ENCODE results near the gene KIAA0586.
A peak's percentile ranks its signal among the peaks of the same experiment; 100 is the strongest.
"Not testable (repeated sequence)": the region's sequence is repeated elsewhere in the genome, so short reads cannot be mapped to it uniquely, and the experiment has no call there.

The KIAA0586 gene

DNA sequence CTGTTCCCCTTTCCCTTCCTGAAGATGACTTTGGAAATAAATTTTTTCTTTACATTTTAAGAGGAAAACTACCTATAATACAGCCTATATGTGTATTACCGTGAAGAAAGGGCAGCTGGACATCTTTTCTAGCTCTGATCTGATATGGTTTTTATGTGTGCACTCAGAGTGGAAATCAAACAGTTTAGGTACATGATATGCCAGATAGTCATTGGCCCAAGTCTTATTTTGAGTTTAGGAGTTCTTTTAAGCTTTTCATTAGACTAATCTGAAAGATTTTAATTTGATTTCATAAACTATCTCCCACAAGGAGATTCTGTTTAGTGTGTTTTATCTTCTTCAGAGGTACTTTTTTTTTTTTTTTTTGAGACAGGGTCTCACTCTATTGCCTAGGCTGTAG is 48.8 kb downstream of the KIAA0586 start:
- Histone ChIP-seq H3K36me3 (ENCODE audit: insufficient read depth, low read length) (peaks cover 20% of the 10 kb centered on the region), H3K9ac (ENCODE audit: insufficient read length) (no peak overlapping the region), H3K4me3 (no peak overlapping the region), H3K9me3 (ENCODE audit: low read depth, low read length) (no peaks in the 10 kb centered on the region), H3K27ac (no peak overlapping the region)
- DNase-seq (ENCODE audit: low read depth, low spot score): no peak
- no peak for TF ChIP-seq EZH2 (IDR thresholded peaks at IDR 0.05)
- TF ChIP-seq FOXP2 (optimal IDR thresholded peaks at IDR 0.05; ENCODE audit: control extremely low read depth, extremely low read length, insufficient read depth): no peak
- TF ChIP-seq POLR2AphosphoS5 (IDR thresholded peaks at IDR 0.05; ENCODE audit: borderline replicate concordance, low read depth, low read length): no peak

- Histone ChIP-seq H3K9ac (ENCODE audit: insufficient read length) (no peak overlapping the region), H3K36me3 (ENCODE audit: insufficient read depth, low read length) (peaks cover 15% of the 10 kb centered on the region), H3K4me3 (no peak overlapping the region), H3K27ac (no peak overlapping the region), H3K9me3 (ENCODE audit: low read depth, low read length) (no peaks in the 10 kb centered on the region)
- TF ChIP-seq FOXP2 (optimal IDR thresholded peaks at IDR 0.05; ENCODE audit: control extremely low read depth, extremely low read length, insufficient read depth) (no peak), EZH2 (IDR thresholded peaks at IDR 0.05) (no peak), POLR2AphosphoS5 (IDR thresholded peaks at IDR 0.05; ENCODE audit: borderline replicate concordance, low read depth, low read length) (no peak)
- DNase-seq (ENCODE audit: low read depth, low spot score): no peak
Measured at GRCh38 chr14:58477653-58478052, 50.1 kb downstream of the KIAA0586 start.

DNA sequence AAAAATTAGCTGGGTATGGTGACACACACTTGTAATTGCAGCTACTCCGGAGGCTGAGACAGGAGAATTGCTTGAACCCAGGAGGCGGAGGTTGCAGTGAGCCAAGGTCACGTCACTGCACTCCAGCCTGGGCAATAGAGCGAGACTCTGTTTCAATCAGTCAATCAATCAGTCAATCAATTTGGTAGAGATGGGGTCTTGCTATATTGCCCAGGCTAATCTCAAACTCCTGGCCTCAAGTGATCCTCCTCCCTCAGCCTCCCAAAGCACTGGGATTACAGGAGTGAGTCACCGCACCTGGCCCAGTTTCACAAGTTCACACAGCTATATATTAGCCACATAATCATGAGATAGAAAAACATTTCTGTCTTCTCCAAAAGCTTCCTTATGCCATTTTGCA is 50.8 kb downstream of the KIAA0586 start:
- not testable (repeated sequence) for H3K4me3 ChIP-seq; DNase-seq (ENCODE audit: low read depth, low spot score); H3K27ac ChIP-seq; H3K9ac ChIP-seq (ENCODE audit: insufficient read length); H3K9me3 ChIP-seq (ENCODE audit: low read depth, low read length)
- H3K36me3 ChIP-seq (ENCODE audit: insufficient read depth, low read length): peaks cover 18% of the 10 kb centered on the region

DNA sequence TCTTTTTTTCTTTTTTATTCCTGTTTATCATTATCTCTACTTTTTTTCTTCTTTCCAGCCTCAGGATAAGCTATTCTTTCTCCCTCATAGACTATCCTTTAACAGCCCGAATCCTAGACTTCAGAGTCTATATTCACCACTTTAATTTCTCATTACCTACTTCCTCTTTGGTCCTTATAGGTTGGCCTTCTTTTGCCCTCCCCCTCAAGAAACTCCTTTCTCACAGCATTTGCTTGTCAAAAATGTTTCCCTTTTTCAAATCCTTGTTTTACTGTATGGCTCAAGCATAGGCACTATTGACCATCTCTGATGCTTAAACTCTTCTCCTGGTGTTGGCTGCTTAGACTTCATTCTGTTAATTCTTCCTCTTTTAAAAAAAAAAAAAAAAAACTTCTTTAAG is 52.5 kb downstream of the KIAA0586 start:
- TF ChIP-seq POLR2AphosphoS5 (IDR thresholded peaks at IDR 0.05; ENCODE audit: borderline replicate concordance, low read depth, low read length): no peak
- TF ChIP-seq FOXP2 (optimal IDR thresholded peaks at IDR 0.05; ENCODE audit: control extremely low read depth, extremely low read length, insufficient read depth): no peak
- TF ChIP-seq EZH2 (IDR thresholded peaks at IDR 0.05): no peak
- H3K27ac ChIP-seq: no peak overlapping the region
- no peak overlapping the region for H3K4me3 ChIP-seq
- H3K9ac ChIP-seq (ENCODE audit: insufficient read length): no peak overlapping the region
- H3K36me3 ChIP-seq (ENCODE audit: insufficient read depth, low read length): peaks cover 11% of the 10 kb centered on the region
- no peaks in the 10 kb centered on the region for H3K9me3 ChIP-seq (ENCODE audit: low read depth, low read length)
- DNase-seq (ENCODE audit: low read depth, low spot score): no peak

- no peak overlapping the region for H3K27ac ChIP-seq
- TF ChIP-seq EZH2 (IDR thresholded peaks at IDR 0.05) (no peak), POLR2AphosphoS5 (IDR thresholded peaks at IDR 0.05; ENCODE audit: borderline replicate concordance, low read depth, low read length) (no peak), FOXP2 (optimal IDR thresholded peaks at IDR 0.05; ENCODE audit: control extremely low read depth, extremely low read length, insufficient read depth) (no peak)
- peaks cover 15% of the 10 kb centered on the region for H3K36me3 ChIP-seq (ENCODE audit: insufficient read depth, low read length)
- no peaks in the 10 kb centered on the region for H3K9me3 ChIP-seq (ENCODE audit: low read depth, low read length)
- no peak overlapping the region for H3K9ac ChIP-seq (ENCODE audit: insufficient read length)
- DNase-seq (ENCODE audit: low read depth, low spot score): no peak
- no peak overlapping the region for H3K4me3 ChIP-seq
Measured at GRCh38 chr14:58484176-58484575, 56.7 kb downstream of the KIAA0586 start.

GRCh38 chr14:58488550-58488949 is 61.0 kb downstream of the KIAA0586 start:
- no peak overlapping the region for H3K27ac ChIP-seq
- H3K9me3 ChIP-seq (ENCODE audit: low read depth, low read length): no peaks in the 10 kb centered on the region
- no peak for TF ChIP-seq EZH2 (IDR thresholded peaks at IDR 0.05)
- TF ChIP-seq FOXP2 (optimal IDR thresholded peaks at IDR 0.05; ENCODE audit: control extremely low read depth, extremely low read length, insufficient read depth): no peak
- TF ChIP-seq POLR2AphosphoS5 (IDR thresholded peaks at IDR 0.05; ENCODE audit: borderline replicate concordance, low read depth, low read length): no peak
- H3K9ac ChIP-seq (ENCODE audit: insufficient read length): no peak overlapping the region
- H3K4me3 ChIP-seq: no peak overlapping the region
- peaks cover 18% of the 10 kb centered on the region for H3K36me3 ChIP-seq (ENCODE audit: insufficient read depth, low read length)
- no peak for DNase-seq (ENCODE audit: low read depth, low spot score)

GRCh38 chr14:58491593-58491992 is 64.1 kb downstream of the KIAA0586 start:
- H3K9ac ChIP-seq (ENCODE audit: insufficient read length): no peak overlapping the region
- H3K36me3 ChIP-seq (ENCODE audit: insufficient read depth, low read length): peaks cover 18% of the 10 kb centered on the region
- no peak for DNase-seq (ENCODE audit: low read depth, low spot score)
- no peaks in the 10 kb centered on the region for H3K9me3 ChIP-seq (ENCODE audit: low read depth, low read length)
- H3K27ac ChIP-seq: no peak overlapping the region
- TF ChIP-seq POLR2AphosphoS5 (IDR thresholded peaks at IDR 0.05; ENCODE audit: borderline replicate concordance, low read depth, low read length): no peak
- no peak for TF ChIP-seq FOXP2 (optimal IDR thresholded peaks at IDR 0.05; ENCODE audit: control extremely low read depth, extremely low read length, insufficient read depth)
- TF ChIP-seq EZH2 (IDR thresholded peaks at IDR 0.05): no peak
- H3K4me3 ChIP-seq: no peak overlapping the region

GRCh38 chr14:58492044-58492443 is 64.5 kb downstream of the KIAA0586 start:
- Histone ChIP-seq H3K9ac (ENCODE audit: insufficient read length) (no peak overlapping the region), H3K36me3 (ENCODE audit: insufficient read depth, low read length) (peaks cover 18% of the 10 kb centered on the region), H3K4me3 (no peak overlapping the region), H3K27ac (no peak overlapping the region), H3K9me3 (ENCODE audit: low read depth, low read length) (no peaks in the 10 kb centered on the region)
- DNase-seq (ENCODE audit: low read depth, low spot score): no peak
- no peak for TF ChIP-seq EZH2 (IDR thresholded peaks at IDR 0.05)
- no peak for TF ChIP-seq POLR2AphosphoS5 (IDR thresholded peaks at IDR 0.05; ENCODE audit: borderline replicate concordance, low read depth, low read length)
- TF ChIP-seq FOXP2 (optimal IDR thresholded peaks at IDR 0.05; ENCODE audit: control extremely low read depth, extremely low read length, insufficient read depth): no peak

- Histone ChIP-seq H3K36me3 (ENCODE audit: insufficient read depth, low read length) (peaks cover 9% of the 10 kb centered on the region; the same call in 1 of the 2 replicates), H3K9ac (ENCODE audit: insufficient read length) (no peak overlapping the region), H3K9me3 (ENCODE audit: low read depth, low read length) (no peaks in the 10 kb centered on the region), H3K4me3 (no peak overlapping the region), H3K27ac (no peak overlapping the region)
- DNase-seq (ENCODE audit: low read depth, low spot score): peak; percentile 47
- TF ChIP-seq EZH2 (IDR thresholded peaks at IDR 0.05) (no peak), FOXP2 (optimal IDR thresholded peaks at IDR 0.05; ENCODE audit: control extremely low read depth, extremely low read length, insufficient read depth) (no peak), POLR2AphosphoS5 (IDR thresholded peaks at IDR 0.05; ENCODE audit: borderline replicate concordance, low read depth, low read length) (no peak)
Measured at GRCh38 chr14:58501214-58501816, 73.8 kb downstream of the KIAA0586 start.

Data from SK-N-MC (cell line).